Activated T-helper 17 cell treated with anti-CD3 and anti-CD28 coated beads, Interleukin-2, amount 50 U/mL, for 72 hours (primary cell): Measurements from ENCODE around the gene HSD17B2. TPM values are rescaled to one million over a fixed set of nuclear protein-coding genes. Genes with fewer than 3 reads are reported as not detected.
"Not testable (repeated sequence)": the region's sequence is repeated elsewhere in the genome, so short reads cannot be mapped to it uniquely, and the experiment has no call there.

ENCODE experiments used
- ATAC-seq: fragments of 150-1000 bp; cut with Tn5 transposase; replicated peaks from 2 replicates; pipeline ENCODE4 v1.10.0; 2021; ENCODE audit warnings: mild to moderate bottlenecking, moderate library complexity
- H3K27ac Mint-ChIP-seq: one replicate; pipeline ENCODE4 v1.8.0; 2022; ENCODE audit warnings: mixed read lengths
- H3K27me3 Mint-ChIP-seq: one replicate; pipeline ENCODE4 v1.8.0; 2022; ENCODE audit warnings: mixed read lengths
- H3K36me3 Mint-ChIP-seq: one replicate; pipeline ENCODE4 v1.8.0; 2022; ENCODE audit warnings: low read depth, mild to moderate bottlenecking, mixed read lengths
- H3K4me1 Mint-ChIP-seq: one replicate; pipeline ENCODE4 v1.8.0; 2022; ENCODE audit warnings: mixed read lengths
- H3K4me3 Mint-ChIP-seq: one replicate; pipeline ENCODE4 v1.8.0; 2022; ENCODE audit warnings: mild to moderate bottlenecking, mixed read lengths
- H3K9me3 Mint-ChIP-seq: one replicate; pipeline ENCODE4 v1.8.0; 2022; ENCODE audit warnings: mixed read lengths
- total RNA-seq, 2 donors: library from RNA; stranded (reverse); gene quantifications; one replicate each; pipeline ENCODE4 v1.2.3, GENCODE V29; 2022

Gene HSD17B2
- total RNA-seq, 2 donors from 2014 or later: not detected

DNA sequence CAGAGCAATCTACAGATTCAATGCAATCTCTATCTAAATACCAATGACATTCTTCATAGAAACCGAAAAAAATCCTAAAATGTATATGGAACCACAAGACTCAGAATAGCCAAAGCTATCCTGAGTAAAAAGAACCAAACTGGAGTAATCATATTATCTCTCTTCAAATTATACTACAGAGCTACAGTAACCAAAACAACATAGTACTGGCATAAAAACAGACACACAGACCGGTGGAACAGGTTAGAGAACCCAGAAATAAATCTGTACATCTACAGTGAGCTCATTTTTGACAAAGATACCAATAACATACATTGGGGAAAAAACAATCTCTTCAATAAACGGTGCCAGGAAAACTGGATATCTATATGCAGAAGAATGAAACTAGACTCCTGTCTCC is 89.6 kb downstream of the HSD17B2 start:
- Mint-ChIP-seq H3K4me3 (no peak overlapping the region), H3K9me3 (peaks cover 4% of the 10 kb centered on the region), H3K27ac (no peak overlapping the region), H3K27me3 (peaks cover 4% of the 10 kb centered on the region), H3K36me3 (no peaks in the 10 kb centered on the region), H3K4me1 (no peaks in the 10 kb centered on the region)
- ATAC-seq: no peak

GRCh38 chr16:82129881-82130280 is 94.8 kb downstream of the HSD17B2 start:
- Mint-ChIP-seq H3K4me3 (no peak overlapping the region), H3K27ac (no peak overlapping the region), H3K9me3 (peaks cover 4% of the 10 kb centered on the region), H3K4me1 (no peaks in the 10 kb centered on the region), H3K36me3 (no peaks in the 10 kb centered on the region), H3K27me3 (peaks cover 4% of the 10 kb centered on the region)
- ATAC-seq: no peak

GRCh38 chr16:82133798-82134197 is 98.7 kb downstream of the HSD17B2 start:
- no peaks in the 10 kb centered on the region for H3K27me3 Mint-ChIP-seq
- no peaks in the 10 kb centered on the region for H3K4me1 Mint-ChIP-seq
- ATAC-seq: peak; percentile 92
- no peaks in the 10 kb centered on the region for H3K9me3 Mint-ChIP-seq
- peak overlapping the region; percentile 52 for H3K4me3 Mint-ChIP-seq
- H3K27ac Mint-ChIP-seq: no peak overlapping the region
- H3K36me3 Mint-ChIP-seq: peaks cover 4% of the 10 kb centered on the region

- ATAC-seq: no peak
- H3K4me3 Mint-ChIP-seq: no peak overlapping the region
- peaks cover 8% of the 10 kb centered on the region for H3K36me3 Mint-ChIP-seq
These were observed 99.8 kb downstream of the HSD17B2 start for GRCh38 chr16:82134846-82135245.

GRCh38 chr16:82135844-82136243 is 100.8 kb downstream of the HSD17B2 start:
- no peak overlapping the region for H3K4me3 Mint-ChIP-seq
- no peak overlapping the region for H3K27ac Mint-ChIP-seq
- no peak for ATAC-seq
- H3K4me1 Mint-ChIP-seq: no peaks in the 10 kb centered on the region
- no peaks in the 10 kb centered on the region for H3K9me3 Mint-ChIP-seq
- peaks cover 8% of the 10 kb centered on the region for H3K36me3 Mint-ChIP-seq
- H3K27me3 Mint-ChIP-seq: no peaks in the 10 kb centered on the region

More at GRCh38 chr16:82134846-82135245, 99.8 kb downstream of the HSD17B2 start:
- H3K27ac Mint-ChIP-seq: no peak overlapping the region
- no peaks in the 10 kb centered on the region for H3K27me3 Mint-ChIP-seq
- H3K9me3 Mint-ChIP-seq: no peaks in the 10 kb centered on the region
- H3K4me1 Mint-ChIP-seq: no peaks in the 10 kb centered on the region

DNA sequence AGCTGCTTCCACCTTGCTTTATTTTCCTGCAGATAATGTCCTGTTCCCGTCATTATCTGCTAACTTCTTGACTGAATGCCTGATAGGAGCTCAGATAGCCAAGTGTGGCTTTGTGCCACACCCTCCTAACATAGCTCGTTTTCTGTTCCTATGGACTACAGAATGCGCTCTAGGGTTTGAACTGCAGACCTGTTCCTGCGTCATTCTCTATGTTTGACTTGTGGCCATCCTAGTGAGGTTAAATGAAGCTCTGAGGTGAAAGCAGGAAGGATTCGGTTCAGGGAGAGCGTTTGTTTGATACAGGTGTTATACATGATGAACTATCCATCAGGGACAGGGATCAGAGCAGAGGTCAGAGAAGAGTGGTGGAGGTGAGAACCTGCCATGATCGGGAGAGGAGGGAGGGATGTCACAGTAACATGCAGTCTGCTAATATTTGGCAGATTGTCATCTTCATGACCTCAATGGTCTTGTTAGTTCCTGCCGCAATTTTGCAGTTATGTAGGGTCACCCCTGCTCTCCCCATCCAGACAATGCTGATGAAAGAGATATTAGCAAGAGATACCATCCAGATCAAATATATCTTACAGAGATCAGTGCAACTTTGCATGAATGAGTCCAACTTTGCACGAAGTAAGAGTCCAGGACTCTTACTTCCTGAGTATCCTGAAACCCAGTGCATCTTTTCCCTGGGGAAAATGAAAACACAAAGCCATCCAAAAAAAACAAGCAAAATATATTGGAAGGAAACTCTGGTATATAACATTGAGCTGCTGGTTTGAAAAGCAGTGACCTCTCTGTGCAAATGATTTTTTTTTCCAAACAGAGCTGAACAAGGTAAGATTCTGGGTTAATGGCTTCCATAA is 102.1 kb downstream of the HSD17B2 start:
- H3K4me1 Mint-ChIP-seq: no peaks in the 10 kb centered on the region
- no peaks in the 10 kb centered on the region for H3K9me3 Mint-ChIP-seq
- no peak overlapping the region for H3K27ac Mint-ChIP-seq
- H3K4me3 Mint-ChIP-seq: no peak overlapping the region
- H3K27me3 Mint-ChIP-seq: no peaks in the 10 kb centered on the region
- ATAC-seq: no peak
- peaks cover 8% of the 10 kb centered on the region for H3K36me3 Mint-ChIP-seq

GRCh38 chr16:82137822-82138167 is 102.7 kb downstream of the HSD17B2 start:
- Mint-ChIP-seq H3K4me1 (no peaks in the 10 kb centered on the region), H3K4me3 (no peak overlapping the region), H3K36me3 (peaks cover 9% of the 10 kb centered on the region), H3K27ac (no peak overlapping the region), H3K9me3 (no peaks in the 10 kb centered on the region), H3K27me3 (no peaks in the 10 kb centered on the region)
- no peak for ATAC-seq

DNA sequence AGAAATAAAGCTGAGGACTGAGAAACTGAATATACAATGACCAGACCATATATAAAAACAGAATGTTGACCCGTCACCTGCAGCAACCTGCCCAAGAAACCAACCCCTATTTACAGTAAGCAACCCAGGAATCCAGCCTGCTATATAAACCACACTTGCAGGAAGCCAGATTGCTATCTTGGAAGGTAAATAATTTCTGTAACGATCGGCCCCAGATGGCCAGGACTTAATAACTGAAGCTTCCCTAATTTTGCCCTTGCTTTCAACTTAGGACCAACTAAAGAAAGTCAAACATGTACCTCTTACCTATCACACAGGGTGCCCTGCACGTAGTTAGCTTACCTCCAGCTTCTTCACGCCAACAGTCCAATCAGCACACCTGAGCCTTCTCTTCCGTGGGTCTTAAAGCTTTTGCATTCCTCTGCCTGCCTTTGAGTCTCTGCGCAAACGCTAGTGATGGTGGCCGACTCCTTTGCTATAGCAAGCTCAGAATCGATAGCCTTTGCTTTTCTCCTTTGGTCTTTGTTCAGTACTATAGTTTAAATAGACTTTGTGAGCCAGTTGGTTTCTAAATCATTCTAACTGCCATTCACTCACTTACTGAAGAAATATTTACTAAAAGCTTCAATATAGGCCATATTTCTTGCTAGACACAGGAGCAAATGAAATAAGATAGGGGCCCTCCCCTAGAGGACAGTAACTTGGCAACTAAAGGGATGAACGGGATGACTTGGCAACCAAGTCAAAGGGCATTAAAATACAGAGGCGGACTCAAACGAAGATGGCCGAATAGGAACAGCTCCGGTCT is 103.6 kb downstream of the HSD17B2 start:
- no peaks in the 10 kb centered on the region for H3K27me3 Mint-ChIP-seq
- H3K4me1 Mint-ChIP-seq: no peaks in the 10 kb centered on the region
- no peak overlapping the region for H3K27ac Mint-ChIP-seq
- H3K4me3 Mint-ChIP-seq: no peak overlapping the region
- H3K36me3 Mint-ChIP-seq: peaks cover 13% of the 10 kb centered on the region
- H3K9me3 Mint-ChIP-seq: no peaks in the 10 kb centered on the region
- no peak for ATAC-seq

GRCh38 chr16:82139286-82139571 is 104.2 kb downstream of the HSD17B2 start:
- H3K4me3 Mint-ChIP-seq, H3K27me3 Mint-ChIP-seq, H3K4me1 Mint-ChIP-seq, H3K27ac Mint-ChIP-seq, H3K9me3 Mint-ChIP-seq, ATAC-seq: not testable (repeated sequence)
- H3K36me3 Mint-ChIP-seq: peaks cover 13% of the 10 kb centered on the region

- peaks cover 60% of the 10 kb centered on the region for H3K36me3 Mint-ChIP-seq
- no peaks in the 10 kb centered on the region for H3K9me3 Mint-ChIP-seq
- no peak overlapping the region for H3K4me3 Mint-ChIP-seq
- H3K27ac Mint-ChIP-seq: no peak overlapping the region
- H3K27me3 Mint-ChIP-seq: no peaks in the 10 kb centered on the region
- no peak for ATAC-seq
- H3K4me1 Mint-ChIP-seq: no peaks in the 10 kb centered on the region
These were observed 111.5 kb downstream of the HSD17B2 start for GRCh38 chr16:82146556-82146955.

DNA sequence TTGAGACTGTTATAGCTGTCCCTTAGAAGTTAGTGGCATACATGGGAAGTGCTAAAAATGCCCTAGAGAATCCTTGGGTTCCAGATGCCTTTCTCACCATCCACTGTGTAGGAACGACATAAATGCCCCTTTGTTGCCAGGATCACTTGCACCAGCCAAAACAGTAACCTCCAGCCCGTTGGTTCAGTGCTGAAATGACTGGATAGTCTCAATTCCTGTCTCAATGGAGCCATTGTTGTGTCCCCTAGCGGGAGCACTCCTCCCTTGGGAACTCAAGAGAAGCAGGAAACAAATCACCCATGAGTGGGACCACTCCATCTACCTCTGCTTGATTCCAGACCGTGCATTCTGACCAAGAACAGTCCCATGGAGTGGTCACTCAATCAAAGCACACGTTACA is 111.9 kb downstream of the HSD17B2 start:
- peaks cover 64% of the 10 kb centered on the region for H3K36me3 Mint-ChIP-seq
- H3K4me1 Mint-ChIP-seq: no peaks in the 10 kb centered on the region
- no peaks in the 10 kb centered on the region for H3K27me3 Mint-ChIP-seq
- H3K4me3 Mint-ChIP-seq: no peak overlapping the region
- no peak for ATAC-seq
- no peak overlapping the region for H3K27ac Mint-ChIP-seq
- H3K9me3 Mint-ChIP-seq: no peaks in the 10 kb centered on the region

DNA sequence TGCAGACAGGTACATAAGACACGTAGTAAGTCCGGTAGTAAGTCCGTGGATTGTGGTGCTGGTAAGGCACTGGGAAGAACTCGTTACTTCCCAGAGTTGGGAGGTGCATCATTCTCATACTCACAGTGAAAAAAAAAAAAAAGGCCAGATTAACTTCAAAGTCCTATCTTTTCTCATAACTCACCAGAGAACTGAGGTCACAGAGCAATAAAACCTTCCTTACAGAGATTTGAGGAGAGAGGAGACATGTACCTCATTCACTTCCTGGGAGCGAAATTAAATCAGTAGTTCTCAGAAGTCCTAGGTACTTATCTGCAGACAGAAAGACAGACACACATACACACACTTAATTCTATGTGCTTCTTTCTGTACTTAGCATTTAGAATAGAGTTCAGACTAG is 112.5 kb downstream of the HSD17B2 start:
- Mint-ChIP-seq H3K36me3 (peaks cover 68% of the 10 kb centered on the region), H3K27me3 (no peaks in the 10 kb centered on the region), H3K4me1 (no peaks in the 10 kb centered on the region), H3K27ac (no peak overlapping the region), H3K9me3 (no peaks in the 10 kb centered on the region), H3K4me3 (no peak overlapping the region)
- ATAC-seq: no peak
